HepG2 (cell line): ENCODE measurements around the gene CASKIN2. TPM values are rescaled to one million over a fixed set of nuclear protein-coding genes. Genes with fewer than 3 reads are reported as not detected.
A peak's percentile ranks its signal among the peaks of the same experiment; 100 is the strongest.

Experiments used
- AGO1 ChIP-seq: fragments of 200-400 bp; formaldehyde crosslinking; IDR thresholded peaks from 2 replicates; pipeline ENCODE4 v1.6.1; 2017; ENCODE audit warnings: mild to moderate bottlenecking, low read depth, low read length, moderate library complexity; ENCODE audit not compliant: poor library complexity, severe bottlenecking
- DPF2 ChIP-seq: sonication (generic); formaldehyde crosslinking; IDR thresholded peaks from 2 replicates; pipeline ENCODE4 v1.4.0; 2020; ENCODE audit warnings: mild to moderate bottlenecking, low read depth, missing genetic modification reagents, borderline replicate concordance
- MEF2D ChIP-seq: sonication (generic); formaldehyde crosslinking; IDR thresholded peaks from 2 replicates; pipeline ENCODE4 v1.5.1; 2020; ENCODE audit warnings: mild to moderate bottlenecking, missing genetic modification reagents
- MTF1 ChIP-seq: sonication (generic); formaldehyde crosslinking; IDR thresholded peaks from 2 replicates; pipeline ENCODE4 v1.5.0; 2020; ENCODE audit warnings: missing genetic modification reagents
- MYNN ChIP-seq: sonication (generic); formaldehyde crosslinking; IDR thresholded peaks from 2 replicates; pipeline ENCODE4 v1.4.0; 2020; ENCODE audit warnings: mild to moderate bottlenecking, low read depth, missing genetic modification reagents
- NFATC3 ChIP-seq: sonication (generic); formaldehyde crosslinking; IDR thresholded peaks from 2 replicates; pipeline ENCODE4 v1.5.1; 2020; ENCODE audit warnings: mild to moderate bottlenecking, missing genetic modification reagents
- NFE2 ChIP-seq: sonication (generic); formaldehyde crosslinking; IDR thresholded peaks from 2 replicates; pipeline ENCODE4 v1.4.0; 2020; ENCODE audit warnings: missing genetic modification reagents
- NFYB ChIP-seq: sonication (generic); formaldehyde crosslinking; IDR thresholded peaks from 2 replicates; pipeline ENCODE4 v1.4.0; 2020; ENCODE audit warnings: missing genetic modification reagents
- PHF20 ChIP-seq: sonication (generic); formaldehyde crosslinking; IDR thresholded peaks from 2 replicates; pipeline ENCODE4 v1.5.0; 2020; ENCODE audit warnings: mild to moderate bottlenecking, missing genetic modification reagents
- PRDM4 ChIP-seq: sonication (generic); formaldehyde crosslinking; IDR thresholded peaks from 2 replicates; pipeline ENCODE4 v1.9.0; 2021; ENCODE audit warnings: missing genetic modification reagents, borderline replicate concordance
- RAD51 ChIP-seq: fragments of 450-650 bp; IDR thresholded peaks from 2 replicates; pipeline ENCODE4 v1.6.1; 2016; ENCODE audit warnings: borderline replicate concordance
- SAP130 ChIP-seq: IDR thresholded peaks from 2 replicates; pipeline ENCODE4 v1.6.1; 2016; ENCODE audit warnings: low read depth
- SNAPC2 ChIP-seq: sonication (generic); formaldehyde crosslinking; IDR thresholded peaks from 2 replicates; pipeline ENCODE4 v1.8.1; 2022; ENCODE audit warnings: mild to moderate bottlenecking, missing genetic modification reagents
- TBP ChIP-seq: sonication (generic); formaldehyde crosslinking; IDR thresholded peaks from 2 replicates; pipeline ENCODE4 v1.5.0; 2020; ENCODE audit warnings: missing genetic modification reagents
- TEAD2 ChIP-seq: sonication (generic); formaldehyde crosslinking; IDR thresholded peaks from 2 replicates; pipeline ENCODE4 v1.9.0; 2021; ENCODE audit warnings: missing genetic modification reagents
- YEATS4 ChIP-seq: sonication (generic); formaldehyde crosslinking; IDR thresholded peaks from 2 replicates; pipeline ENCODE4 v1.4.0; 2020; ENCODE audit warnings: missing genetic modification reagents, borderline replicate concordance
- ZNF10 ChIP-seq: sonication (generic); formaldehyde crosslinking; IDR thresholded peaks from 2 replicates; pipeline ENCODE4 v1.4.0; 2020; ENCODE audit warnings: mild to moderate bottlenecking, low read depth, missing genetic modification reagents, borderline replicate concordance
- ZNF160 ChIP-seq: sonication (generic); formaldehyde crosslinking; IDR thresholded peaks from 2 replicates; pipeline ENCODE4 v1.8.0; 2022; ENCODE audit warnings: mild to moderate bottlenecking, inconsistent platforms, missing genetic modification reagents
- ZNF264 ChIP-seq: sonication (generic); formaldehyde crosslinking; IDR thresholded peaks from 2 replicates; pipeline ENCODE4 v1.4.0; 2020; ENCODE audit warnings: missing genetic modification reagents
- ZNF296 ChIP-seq: sonication (generic); formaldehyde crosslinking; conservative IDR thresholded peaks from 2 replicates; pipeline ENCODE4 v1.5.0; 2020; ENCODE audit warnings: mild to moderate bottlenecking, missing genetic modification reagents
- ZNF34 ChIP-seq: sonication (generic); formaldehyde crosslinking; IDR thresholded peaks from 2 replicates; pipeline ENCODE4 v1.4.0; 2020; ENCODE audit warnings: mild to moderate bottlenecking, missing genetic modification reagents, borderline replicate concordance
- ZNF562 ChIP-seq: sonication (generic); formaldehyde crosslinking; IDR thresholded peaks from 2 replicates; pipeline ENCODE4 v1.8.0; 2022; ENCODE audit warnings: missing genetic modification reagents, borderline replicate concordance
- ZNF891 ChIP-seq: sonication (generic); formaldehyde crosslinking; IDR thresholded peaks from 2 replicates; pipeline ENCODE4 v1.5.0; 2020; ENCODE audit warnings: mild to moderate bottlenecking, missing genetic modification reagents
- polyA plus RNA-seq, 8 experiments: library from polyadenylated mRNA; depleted of rRNA in 3 of 8; stranded (reverse) in 7 of 8; unstranded in 1 of 8; fragments of >200 nt; fragmentation: Illumina TruSeq in 4 of 8; extraction: Trizol in 4 of 8; gene quantifications; 2 replicates each; pipeline versions ENCODE4 v1.2.1 to v1.2.3, GENCODE V29; 2011 to 2016; ENCODE audit warnings: low read depth in 4 of 8, missing spikeins in 1 of 8, mixed read lengths in 1 of 8; ENCODE audit not compliant: insufficient read depth in 1 of 8
- total RNA-seq, 5 experiments: library from RNA; depleted of rRNA; stranded (reverse); fragments of >200 nt; fragmentation: Illumina TruSeq; extraction: Trizol; gene quantifications; 2 replicates each; pipeline ENCODE4 v1.2.3, GENCODE V29; 2016; ENCODE audit warnings: low read depth in 1 of 5
- TF ChIP-seq, protein P1 (sequence below): sonication (generic); formaldehyde crosslinking; IDR thresholded peaks from 2 replicates; pipeline ENCODE4 v1.8.1; 2022; ENCODE audit warnings: low read depth, mild to moderate bottlenecking, missing genetic modification reagents
- TF ChIP-seq, protein P2 (sequence below): sonication (generic); formaldehyde crosslinking; IDR thresholded peaks from 2 replicates; pipeline ENCODE4 v1.4.0; 2020; ENCODE audit warnings: mild to moderate bottlenecking, missing genetic modification reagents
- TF ChIP-seq, protein P3 (sequence below): sonication (generic); formaldehyde crosslinking; IDR thresholded peaks from 2 replicates; pipeline ENCODE4 v1.5.0; 2020; ENCODE audit warnings: missing genetic modification reagents

Gene CASKIN2
- total and polyA plus RNA-seq, 2 of the 13 experiments (the other 11 are each of a cell fraction or from before 2014, with no cell fraction given), result 5.2 to 7.8 TPM

GRCh38 chr17:75516255-75516618, 900 bp upstream of the CASKIN2 start, which contains the start of gene TSEN54 (continued):
- TF ChIP-seq, protein P1, sequence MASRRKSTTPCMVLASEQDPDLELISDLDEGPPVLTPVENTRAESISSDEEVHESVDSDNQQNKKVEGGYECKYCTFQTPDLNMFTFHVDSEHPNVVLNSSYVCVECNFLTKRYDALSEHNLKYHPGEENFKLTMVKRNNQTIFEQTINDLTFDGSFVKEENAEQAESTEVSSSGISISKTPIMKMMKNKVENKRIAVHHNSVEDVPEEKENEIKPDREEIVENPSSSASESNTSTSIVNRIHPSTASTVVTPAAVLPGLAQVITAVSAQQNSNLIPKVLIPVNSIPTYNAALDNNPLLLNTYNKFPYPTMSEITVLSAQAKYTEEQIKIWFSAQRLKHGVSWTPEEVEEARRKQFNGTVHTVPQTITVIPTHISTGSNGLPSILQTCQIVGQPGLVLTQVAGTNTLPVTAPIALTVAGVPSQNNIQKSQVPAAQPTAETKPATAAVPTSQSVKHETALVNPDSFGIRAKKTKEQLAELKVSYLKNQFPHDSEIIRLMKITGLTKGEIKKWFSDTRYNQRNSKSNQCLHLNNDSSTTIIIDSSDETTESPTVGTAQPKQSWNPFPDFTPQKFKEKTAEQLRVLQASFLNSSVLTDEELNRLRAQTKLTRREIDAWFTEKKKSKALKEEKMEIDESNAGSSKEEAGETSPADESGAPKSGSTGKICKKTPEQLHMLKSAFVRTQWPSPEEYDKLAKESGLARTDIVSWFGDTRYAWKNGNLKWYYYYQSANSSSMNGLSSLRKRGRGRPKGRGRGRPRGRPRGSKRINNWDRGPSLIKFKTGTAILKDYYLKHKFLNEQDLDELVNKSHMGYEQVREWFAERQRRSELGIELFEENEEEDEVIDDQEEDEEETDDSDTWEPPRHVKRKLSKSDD (CRISPR knock-in tag), result no peak
- TF ChIP-seq AGO1 (no peak), PRDM4 (CRISPR knock-in tag) (no peak), NFE2 (CRISPR knock-in tag) (no peak), TEAD2 (CRISPR knock-in tag) (no peak), MYNN (CRISPR knock-in tag) (no peak), NFATC3 (CRISPR knock-in tag) (no peak; the same call in 1 of the 2 replicates), RAD51 (no peak), YEATS4 (CRISPR knock-in tag) (no peak), MTF1 (CRISPR knock-in tag) (no peak), DPF2 (no peak), TBP (CRISPR knock-in tag) (no peak), ZNF891 (no peak), ZNF562 (CRISPR knock-in tag) (no peak), MEF2D (CRISPR knock-in tag) (peak; percentile 58; the same call in 1 of the 2 replicates), ZNF296 (no peak), ZNF160 (CRISPR knock-in tag) (no peak; the same call in 1 of the 2 replicates), PHF20 (no peak), ZNF264 (CRISPR knock-in tag) (no peak), NFYB (no peak), ZNF34 (CRISPR knock-in tag) (no peak), SNAPC2 (no peak), ZNF10 (no peak), SAP130 (0 out of 2 replicates have a peak, but pooled peaks have one; percentile 11)
- TF ChIP-seq, protein P2, sequence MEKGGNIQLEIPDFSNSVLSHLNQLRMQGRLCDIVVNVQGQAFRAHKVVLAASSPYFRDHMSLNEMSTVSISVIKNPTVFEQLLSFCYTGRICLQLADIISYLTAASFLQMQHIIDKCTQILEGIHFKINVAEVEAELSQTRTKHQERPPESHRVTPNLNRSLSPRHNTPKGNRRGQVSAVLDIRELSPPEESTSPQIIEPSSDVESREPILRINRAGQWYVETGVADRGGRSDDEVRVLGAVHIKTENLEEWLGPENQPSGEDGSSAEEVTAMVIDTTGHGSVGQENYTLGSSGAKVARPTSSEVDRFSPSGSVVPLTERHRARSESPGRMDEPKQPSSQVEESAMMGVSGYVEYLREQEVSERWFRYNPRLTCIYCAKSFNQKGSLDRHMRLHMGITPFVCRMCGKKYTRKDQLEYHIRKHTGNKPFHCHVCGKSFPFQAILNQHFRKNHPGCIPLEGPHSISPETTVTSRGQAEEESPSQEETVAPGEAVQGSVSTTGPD, result no peak; the same call in 1 of the 2 replicates
- TF ChIP-seq, protein P3, sequence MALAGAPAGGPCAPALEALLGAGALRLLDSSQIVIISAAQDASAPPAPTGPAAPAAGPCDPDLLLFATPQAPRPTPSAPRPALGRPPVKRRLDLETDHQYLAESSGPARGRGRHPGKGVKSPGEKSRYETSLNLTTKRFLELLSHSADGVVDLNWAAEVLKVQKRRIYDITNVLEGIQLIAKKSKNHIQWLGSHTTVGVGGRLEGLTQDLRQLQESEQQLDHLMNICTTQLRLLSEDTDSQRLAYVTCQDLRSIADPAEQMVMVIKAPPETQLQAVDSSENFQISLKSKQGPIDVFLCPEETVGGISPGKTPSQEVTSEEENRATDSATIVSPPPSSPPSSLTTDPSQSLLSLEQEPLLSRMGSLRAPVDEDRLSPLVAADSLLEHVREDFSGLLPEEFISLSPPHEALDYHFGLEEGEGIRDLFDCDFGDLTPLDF (CRISPR knock-in tag), result no peak
